HG02588 (cell line): ENCODE measurements around the gene GALK2.
"Not testable (repeated sequence)": the region's sequence is repeated elsewhere in the genome, so short reads cannot be mapped to it uniquely, and the experiment has no call there.

Source experiments
- ATAC-seq: cut with Tn5 transposase; IDR thresholded peaks from one replicate; pipeline ENCODE4 v1.9.1; 2021; ENCODE audit warnings: mild to moderate bottlenecking, moderate library complexity; ENCODE audit not compliant: unreplicated experiment

Gene GALK2

GRCh38 chr15:49215768-49216739, 46.0 kb downstream of the GALK2 start:
- ATAC-seq: peak; percentile 100

DNA sequence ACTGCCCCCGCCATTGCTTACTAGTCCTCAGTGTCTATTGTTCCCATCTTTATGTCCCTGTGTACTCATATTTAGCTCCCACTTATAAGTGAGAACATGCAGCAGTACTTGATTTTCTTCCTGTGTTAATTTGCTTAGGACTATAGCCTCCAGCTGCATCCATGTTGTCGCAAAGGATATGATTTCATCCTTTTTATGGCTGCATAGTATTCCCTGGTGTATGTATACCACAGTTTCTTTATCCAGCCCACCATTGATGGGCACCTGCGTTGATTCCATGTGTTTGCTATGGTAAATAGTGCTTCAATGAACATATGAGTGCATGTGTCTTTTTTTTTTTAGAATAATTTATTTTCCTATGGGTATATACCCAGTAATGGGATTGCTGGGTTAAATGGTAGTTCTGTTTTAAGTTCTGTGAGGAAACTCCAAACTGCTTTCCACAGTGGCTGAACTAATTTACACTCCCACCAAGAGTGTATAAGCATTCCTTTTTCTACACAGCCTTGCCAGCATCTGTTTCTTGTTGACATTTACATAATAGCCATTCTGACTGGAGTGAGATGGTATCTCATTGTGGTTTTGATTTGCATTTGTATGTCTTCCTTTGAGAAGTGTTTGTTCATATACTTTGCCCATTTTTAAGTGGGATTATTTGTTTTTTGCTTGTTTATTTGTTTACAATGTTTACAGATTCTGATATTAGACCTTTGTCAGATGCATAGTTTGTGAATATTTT, 53.7 kb downstream of the GALK2 start:
- ATAC-seq: no peak

DNA sequence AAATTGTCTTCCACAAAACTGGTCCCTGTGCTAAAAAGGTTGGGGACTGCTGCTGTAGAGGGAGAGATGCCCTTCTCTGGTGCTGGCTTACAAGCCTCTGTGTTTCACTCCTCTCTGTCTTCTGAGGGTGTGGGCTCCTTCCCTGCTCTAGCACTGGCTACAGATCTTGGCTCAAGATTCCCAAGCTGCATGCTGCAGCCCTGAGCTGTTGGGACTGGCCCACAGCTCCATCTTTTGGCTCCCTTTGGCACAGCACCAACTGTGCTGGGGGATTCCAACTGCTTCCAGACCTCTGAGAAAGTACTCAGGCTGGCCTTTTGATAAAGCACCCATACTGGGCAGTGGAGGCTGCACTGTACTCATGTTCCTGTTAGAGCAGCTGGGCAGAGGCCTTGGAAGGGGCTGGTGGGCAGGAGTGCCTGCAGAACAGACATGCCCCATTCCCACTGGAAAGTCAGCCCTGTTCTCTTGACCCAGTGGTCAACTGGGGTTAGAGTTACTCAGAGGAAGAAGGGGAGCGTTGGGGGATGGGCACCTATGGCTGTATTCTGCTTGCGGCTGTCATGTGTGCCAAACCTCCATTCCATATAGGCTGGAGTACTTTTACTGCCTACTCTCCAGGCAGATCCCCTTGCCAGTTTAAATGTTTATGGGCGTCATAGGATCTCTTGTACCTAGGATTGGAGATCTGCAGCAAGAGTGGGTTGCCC, 55.7 kb downstream of the GALK2 start:
- ATAC-seq: no peak

DNA sequence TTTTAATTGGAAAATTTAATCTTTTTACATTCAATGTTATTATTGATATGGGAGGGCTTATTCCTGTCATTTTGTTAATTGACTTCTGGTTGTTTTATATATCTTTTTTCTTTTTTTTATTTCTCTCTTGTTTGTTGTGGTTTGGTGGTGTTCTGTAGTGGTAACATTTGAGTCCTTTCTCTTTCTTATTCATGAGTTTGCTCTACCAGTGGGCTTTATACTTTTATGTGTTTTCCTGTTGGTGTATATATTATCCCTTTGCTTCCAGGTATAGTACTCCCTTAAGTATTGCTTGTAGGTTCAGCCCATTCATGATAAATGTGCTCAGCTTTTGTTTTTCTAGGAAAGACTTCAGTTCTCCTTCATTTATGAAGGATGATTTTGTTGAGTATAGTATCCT, 57.6 kb downstream of the GALK2 start:
- no peak for ATAC-seq

DNA sequence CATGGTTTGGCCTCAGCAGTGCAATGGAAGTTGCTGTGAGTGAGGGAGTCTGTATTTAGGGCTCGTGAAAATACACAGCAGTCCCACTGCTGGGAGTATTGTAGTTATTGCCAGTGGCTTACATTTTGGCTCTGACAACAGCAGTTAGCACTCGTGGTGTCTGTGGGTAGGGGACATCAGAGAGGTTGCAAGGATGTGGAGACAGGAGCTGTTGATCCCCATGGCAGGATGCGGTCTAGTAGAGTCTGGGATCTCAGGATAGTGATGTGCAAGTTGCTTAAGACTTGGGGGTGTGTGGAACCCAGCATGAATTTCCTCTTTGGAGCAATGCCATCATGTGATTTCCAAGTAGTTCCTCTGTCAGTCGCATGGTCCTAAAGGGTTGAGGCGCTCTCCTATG, 59.9 kb downstream of the GALK2 start:
- no peak for ATAC-seq

GRCh38 chr15:49232236-49232806, 62.3 kb downstream of the GALK2 start:
- ATAC-seq: no peak

DNA sequence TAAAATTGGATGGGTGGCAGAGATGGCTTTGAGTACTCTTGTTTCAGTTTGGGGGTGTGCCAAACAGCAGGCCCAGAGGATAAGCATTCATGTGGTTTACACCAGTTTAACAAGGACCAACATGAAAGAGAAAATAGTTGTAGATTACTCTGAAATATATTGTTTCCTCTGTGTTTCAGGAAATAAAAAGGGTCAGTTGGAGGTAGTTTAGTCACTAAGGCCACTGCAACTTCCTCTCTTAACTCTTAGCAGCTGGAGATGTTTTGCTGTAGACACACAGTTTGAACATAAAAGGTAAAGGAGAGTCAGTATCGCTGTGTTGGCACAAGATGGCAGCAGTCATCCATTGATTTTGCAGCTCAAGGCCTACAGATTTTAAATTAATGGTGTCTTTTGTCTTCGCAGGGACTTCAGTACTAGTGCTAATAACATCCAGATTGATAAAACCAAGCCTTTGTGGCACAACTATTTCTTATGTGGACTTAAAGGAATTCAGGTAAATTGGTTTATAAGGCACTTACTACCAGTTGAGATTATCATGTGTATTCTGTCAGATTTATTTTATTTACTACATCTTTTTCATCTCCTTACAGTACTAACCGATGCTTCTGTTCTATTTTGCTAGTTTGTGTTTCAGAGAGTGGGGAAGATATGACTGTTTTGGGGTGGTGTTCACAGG, 65.5 kb downstream of the GALK2 start:
- peak; percentile 88 for ATAC-seq

GRCh38 chr15:49236869-49237268, 66.8 kb downstream of the GALK2 start:
- ATAC-seq: no peak

DNA sequence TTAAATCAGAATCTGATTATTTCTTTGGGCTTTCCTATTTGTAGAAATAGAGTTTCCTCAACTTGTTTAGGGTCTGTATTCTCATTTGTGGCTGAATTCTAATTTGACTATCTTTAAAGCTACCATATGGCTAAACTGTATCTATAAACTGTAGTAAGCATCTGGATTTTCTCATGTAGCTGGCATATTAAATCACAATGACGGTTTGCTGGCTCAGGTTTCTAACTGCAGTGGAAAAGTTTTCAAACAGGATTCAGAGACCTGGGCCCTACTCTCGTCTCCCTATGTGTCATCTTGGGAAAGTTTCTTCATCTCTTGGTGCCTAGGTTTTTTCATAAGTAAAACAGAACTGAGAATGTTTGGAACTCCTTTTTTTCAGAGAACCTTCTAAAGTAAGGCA, 68.3 kb downstream of the GALK2 start:
- ATAC-seq: no peak

DNA sequence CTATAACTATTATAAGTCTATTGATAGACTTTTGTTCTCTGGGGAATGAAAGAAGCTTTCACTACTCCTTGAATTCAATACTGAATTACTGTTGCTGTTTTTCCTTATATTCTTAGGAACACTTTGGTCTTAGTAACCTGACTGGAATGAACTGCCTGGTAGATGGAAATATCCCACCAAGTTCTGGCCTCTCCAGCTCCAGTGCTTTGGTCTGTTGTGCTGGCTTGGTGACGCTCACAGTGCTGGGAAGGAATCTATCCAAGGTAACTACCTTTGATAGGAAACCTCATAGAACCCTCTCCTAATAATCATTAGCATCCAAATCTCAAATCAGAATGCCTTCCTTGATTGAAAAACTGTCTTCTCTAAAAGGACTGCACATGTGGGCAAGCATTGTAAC, 69.1 kb downstream of the GALK2 start:
- no peak for ATAC-seq

DNA sequence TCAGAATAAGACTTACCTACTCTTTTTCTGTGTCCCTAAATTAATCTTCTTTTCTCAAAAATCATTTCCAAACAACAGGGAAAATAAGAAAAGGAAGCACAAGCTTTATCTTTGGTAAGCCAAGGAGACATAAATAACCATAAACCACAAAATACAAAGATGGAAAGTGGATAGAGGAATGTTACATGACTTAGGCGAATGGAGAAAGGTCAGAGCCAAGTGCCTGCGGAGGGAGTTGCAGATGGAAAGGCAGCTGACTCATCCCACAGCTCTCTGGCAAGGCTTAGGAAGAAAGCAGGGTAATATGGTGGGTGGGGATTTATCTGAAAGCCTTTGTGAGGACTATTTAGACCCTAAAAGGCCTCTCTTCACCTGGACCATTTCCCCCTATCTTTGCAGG, 72.8 kb downstream of the GALK2 start:
- ATAC-seq: no peak

DNA sequence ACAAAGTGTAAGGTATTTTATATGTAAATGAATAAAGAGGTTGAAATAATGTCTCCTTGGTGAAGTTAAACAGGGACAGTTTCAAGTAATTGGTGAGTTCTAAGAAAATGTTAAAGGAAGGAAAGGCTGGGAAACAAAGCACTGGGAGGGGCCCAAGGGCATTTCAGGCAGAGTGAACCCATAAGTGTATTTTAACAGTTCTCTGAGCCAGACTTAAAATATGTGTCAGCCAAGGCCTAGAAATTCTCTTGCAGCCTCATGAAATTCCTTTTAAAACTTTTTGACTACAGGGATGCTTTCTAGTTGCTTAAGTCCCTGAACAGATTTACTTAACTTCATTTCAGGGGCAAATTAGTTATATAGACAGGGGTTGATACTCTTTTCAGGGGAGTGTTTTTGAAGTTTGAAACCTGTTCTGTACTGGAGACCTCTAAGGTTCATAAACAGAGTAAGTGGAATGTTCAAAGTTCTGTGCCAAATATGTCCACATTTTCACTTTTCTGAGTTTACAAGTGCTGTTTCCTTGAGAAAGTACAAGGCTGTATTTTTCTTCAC, 77.6 kb downstream of the GALK2 start:
- ATAC-seq: no peak

DNA sequence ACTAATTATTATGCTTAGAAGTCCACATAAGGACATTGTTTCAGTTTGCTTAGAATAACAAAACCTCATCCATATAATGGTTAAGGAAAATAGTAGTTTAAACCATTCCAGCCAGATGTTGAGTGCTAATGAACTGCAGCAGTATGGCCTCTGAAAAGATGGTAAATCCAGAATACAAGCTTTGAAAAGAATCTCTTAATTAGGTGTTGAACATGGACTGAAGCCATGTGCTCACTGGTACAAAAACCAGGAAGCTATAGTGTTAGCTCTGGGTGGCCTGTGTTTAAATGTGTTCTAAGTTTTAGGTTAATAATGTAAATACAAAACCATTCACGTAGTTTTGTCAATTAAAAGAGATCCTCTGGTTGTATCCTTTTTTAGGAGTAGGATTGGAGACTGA, 78.2 kb downstream of the GALK2 start:
- no peak for ATAC-seq

GRCh38 chr15:49255966-49256759, 86.1 kb downstream of the GALK2 start:
- ATAC-seq: no peak

- not testable (repeated sequence) for ATAC-seq
Observed at GRCh38 chr15:49265117-49265516, 95.1 kb downstream of the GALK2 start.

DNA sequence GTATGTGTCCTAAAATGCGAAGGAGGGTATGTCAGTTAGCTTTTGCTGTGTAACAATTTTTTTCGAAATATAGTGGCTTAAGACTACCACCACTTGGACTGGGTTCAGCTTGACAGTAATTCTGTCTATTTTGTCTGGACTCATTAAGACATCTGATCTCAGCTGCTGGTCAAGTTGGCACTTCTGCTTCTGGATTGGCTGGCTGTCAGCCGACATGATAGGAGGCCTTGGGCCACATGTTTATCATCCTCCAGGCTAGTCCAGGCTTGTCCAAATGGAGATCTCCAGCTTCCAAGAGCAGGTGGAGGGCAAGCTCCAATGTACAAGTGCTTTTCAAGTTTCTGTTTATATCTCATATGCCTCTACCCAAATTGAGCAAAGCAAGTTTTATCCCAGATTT, 95.9 kb downstream of the GALK2 start:
- no peak for ATAC-seq

DNA sequence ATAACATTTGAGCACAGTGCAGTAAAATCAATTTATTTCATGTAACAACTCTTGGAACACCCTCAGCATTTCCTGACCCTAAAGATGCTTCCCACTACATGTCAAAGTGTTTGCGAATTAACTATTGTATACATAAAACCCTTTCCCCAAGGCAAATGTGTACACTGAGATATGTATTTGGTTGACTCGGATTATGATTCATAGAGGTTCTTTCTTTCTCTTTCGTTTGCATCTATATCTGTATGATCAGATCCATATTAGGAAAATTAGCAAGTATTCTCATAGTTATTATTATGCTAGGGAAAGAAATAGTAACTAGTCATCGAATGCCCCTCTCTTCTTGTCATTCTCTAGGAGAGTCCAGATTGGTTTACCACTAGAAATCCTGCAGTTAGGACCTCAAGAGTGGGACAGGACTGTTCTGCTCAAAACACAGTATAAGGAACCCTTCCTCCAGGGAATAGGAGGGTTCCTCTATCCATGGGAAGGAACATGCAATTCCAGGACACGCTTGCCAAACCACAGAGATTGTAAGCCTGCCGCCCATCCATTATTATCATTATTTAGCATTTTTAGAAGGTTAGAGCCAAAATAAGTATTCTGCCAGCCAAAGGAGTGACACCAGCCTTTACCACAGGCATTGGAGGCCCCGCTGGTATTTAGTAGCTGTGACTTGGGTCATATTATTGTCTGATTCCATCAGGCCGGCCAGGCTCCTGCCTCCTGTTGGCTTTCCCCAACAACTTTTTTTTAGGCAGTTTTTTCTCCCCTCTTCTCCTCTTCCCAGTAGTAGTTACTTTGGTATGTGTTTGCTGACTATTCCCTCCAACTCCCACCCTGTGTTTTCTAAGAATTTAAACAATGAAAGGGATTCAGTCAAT, 100.7 kb downstream of the GALK2 start:
- ATAC-seq: no peak

GRCh38 chr15:49273734-49274318, 103.8 kb downstream of the GALK2 start:
- ATAC-seq: no peak
